Keratinocyte (primary cell): Measurements from ENCODE around the gene AWAT2. TPM values are rescaled to one million over a fixed set of nuclear protein-coding genes. Genes with fewer than 3 reads are reported as not detected.

Experiments
- DNase-seq: peaks from one replicate; pipeline ENCODE4 v3.0.0-alpha.2; 2011; ENCODE audit warnings: low read depth, missing footprints, low spot score
- FAIRE-seq: peaks from 2 replicates; lab custom pipeline; 2011; peaks lifted over from hg19 to GRCh38; lab: Jason Lieb, UNC
- H2AFZ ChIP-seq: 2 replicates; pipeline ENCODE4 v1.6.0; 2012; ENCODE audit warnings: low read length, control low read depth, inconsistent platforms; ENCODE audit not compliant: control insufficient read depth
- H3K27ac ChIP-seq: 2 replicates; pipeline ENCODE4 v1.5.1; 2011; ENCODE audit warnings: low read length; ENCODE audit not compliant: control insufficient read depth, insufficient read depth
- H3K27me3 ChIP-seq: 3 replicates; pipeline ENCODE4 v1.6.0; 2011; ENCODE audit warnings: low read length; ENCODE audit not compliant: control insufficient read depth, insufficient read depth; ENCODE audit errors: extremely low read depth
- H3K36me3 ChIP-seq, 2 experiments: 2 replicates in 1 of 2; 3 replicates in 1 of 2; pipeline ENCODE4 v1.5.1; 2011; ENCODE audit warnings: low read length in 2 of 2, mild to moderate bottlenecking in 1 of 2; ENCODE audit not compliant: control insufficient read depth in 2 of 2, insufficient read depth in 2 of 2; ENCODE audit errors: extremely low read depth in 1 of 2
- H3K4me1 ChIP-seq: 3 replicates; pipeline ENCODE4 v1.5.1; 2011; ENCODE audit warnings: low read length; ENCODE audit not compliant: control insufficient read depth, insufficient read depth; ENCODE audit errors: extremely low read depth
- H3K4me2 ChIP-seq: 3 replicates; pipeline ENCODE4 v1.6.0; 2011; ENCODE audit warnings: low read depth, low read length; ENCODE audit not compliant: control insufficient read depth, insufficient read depth; ENCODE audit errors: extremely low read depth
- H3K4me3 ChIP-seq, 3 experiments: fragments of 200-600 bp in 1 of 3; sonication (generic) in 1 of 3; 2 replicates in 2 of 3; 3 replicates in 1 of 3; pipeline ENCODE4 v1.5.1; 2011 to 2016; ENCODE audit warnings: low read length in 3 of 3, mild to moderate bottlenecking in 3 of 3, control low read depth in 2 of 3, inconsistent platforms in 1 of 3, low read depth in 1 of 3, mixed read lengths in 1 of 3, mixed run types in 1 of 3, moderate library complexity in 1 of 3; ENCODE audit not compliant: control insufficient read depth in 2 of 3, insufficient read depth in 2 of 3; ENCODE audit errors: extremely low read depth in 1 of 3
- H3K79me2 ChIP-seq: 2 replicates; pipeline ENCODE4 v1.6.0; 2012; ENCODE audit warnings: low read length; ENCODE audit not compliant: control insufficient read depth, insufficient read depth
- H3K9ac ChIP-seq: 3 replicates; pipeline ENCODE4 v1.6.0; 2011; ENCODE audit warnings: low read length; ENCODE audit not compliant: control insufficient read depth, insufficient read depth; ENCODE audit errors: extremely low read depth
- H3K9me1 ChIP-seq: 3 replicates; pipeline ENCODE4 v1.6.0; 2011; ENCODE audit warnings: low read length; ENCODE audit not compliant: control insufficient read depth, insufficient read depth; ENCODE audit errors: extremely low read depth
- H3K9me3 ChIP-seq: 2 replicates; pipeline ENCODE4 v1.5.1; 2012; ENCODE audit warnings: low read depth, low read length; ENCODE audit not compliant: control insufficient read depth
- H4K20me1 ChIP-seq: 3 replicates; pipeline ENCODE4 v1.6.0; 2011; ENCODE audit warnings: low read length; ENCODE audit not compliant: control insufficient read depth, insufficient read depth; ENCODE audit errors: extremely low read depth
- EZH2 ChIP-seq: IDR thresholded peaks from one replicate; pipeline ENCODE4 v1.6.1; 2012; ENCODE audit warnings: inconsistent platforms, mild to moderate bottlenecking, low read length, moderate library complexity
- dilution Hi-C: fragments of 300-500 bp; cut with MboI; formaldehyde crosslinking; loops from one replicate; pipeline ENCODE4 v1.7.0; 2020; ENCODE audit warnings: low sequenced_read_pairs; ENCODE audit not compliant: extremely low pct_ligation_motif_present
- polyA plus RNA-seq, 5 experiments: library from polyadenylated mRNA; depleted of rRNA in 3 of 5; stranded (reverse) in 3 of 5; stranded (forward) in 1 of 5; unstranded in 1 of 5; fragments of >200 nt; gene quantifications; 1 replicate in 1 of 5; 2 replicates in 3 of 5; 3 replicates in 1 of 5; pipeline versions ENCODE4 v1.2.1 to v1.2.3, GENCODE V29; 2011 to 2012; ENCODE audit warnings: missing spikeins in 2 of 5, low read depth in 1 of 5, low replicate concordance in 1 of 5
- TF ChIP-seq, protein P1 (sequence below), 3 experiments: IDR thresholded peaks in 1 of 3; conservative IDR thresholded peaks in 1 of 3; optimal IDR thresholded peaks in 1 of 3; 2 replicates in 2 of 3; 3 replicates in 1 of 3; pipeline versions ENCODE3 to v1.5.1; 2011; ENCODE audit warnings: low read length in 3 of 3, mild to moderate bottlenecking in 3 of 3, moderate library complexity in 2 of 3, control low read depth in 1 of 3, inconsistent platforms in 1 of 3; ENCODE audit not compliant: insufficient read depth in 2 of 3; ENCODE audit errors: extremely low read depth in 1 of 3

The AWAT2 gene
- polyA plus RNA-seq, 1 donor (not counting 4 experiments of a cell fraction or from before 2014, with no cell fraction given), result not detected

DNA sequence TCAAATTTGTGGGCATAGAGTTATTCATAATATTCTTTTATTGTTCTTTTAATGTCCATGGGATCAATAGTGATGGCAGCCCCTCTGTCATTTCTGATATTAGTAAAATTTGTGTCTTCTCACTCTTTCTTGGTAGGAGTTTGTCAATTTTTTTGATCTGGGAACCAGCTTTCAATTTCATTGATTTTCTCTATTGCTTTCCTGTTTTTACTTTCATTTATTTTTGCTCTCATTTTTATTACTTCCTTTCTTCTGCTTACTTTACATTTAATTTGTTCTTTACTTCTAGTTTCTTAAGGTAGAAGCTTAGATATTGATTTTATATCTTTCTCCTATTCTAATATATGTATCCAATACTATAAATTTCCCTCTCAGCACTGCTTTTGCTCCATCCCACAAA is 40.7 kb downstream of the AWAT2 start:
- no peak overlapping the region for H3K4me3 ChIP-seq
- no peaks in the 10 kb centered on the region for H3K9me3 ChIP-seq
- no peak overlapping the region for H3K4me2 ChIP-seq
- H3K27me3 ChIP-seq, result no peaks in the 10 kb centered on the region
- dilution Hi-C loops, result no loop called here
- no peak for DNase-seq
- H4K20me1 ChIP-seq, result no peaks in the 10 kb centered on the region
- no peak for FAIRE-seq
- no peaks in the 10 kb centered on the region for H3K79me2 ChIP-seq
- H3K9me1 ChIP-seq, result no peaks in the 10 kb centered on the region
- H3K27ac ChIP-seq, result no peak overlapping the region
- TF ChIP-seq, protein P1, sequence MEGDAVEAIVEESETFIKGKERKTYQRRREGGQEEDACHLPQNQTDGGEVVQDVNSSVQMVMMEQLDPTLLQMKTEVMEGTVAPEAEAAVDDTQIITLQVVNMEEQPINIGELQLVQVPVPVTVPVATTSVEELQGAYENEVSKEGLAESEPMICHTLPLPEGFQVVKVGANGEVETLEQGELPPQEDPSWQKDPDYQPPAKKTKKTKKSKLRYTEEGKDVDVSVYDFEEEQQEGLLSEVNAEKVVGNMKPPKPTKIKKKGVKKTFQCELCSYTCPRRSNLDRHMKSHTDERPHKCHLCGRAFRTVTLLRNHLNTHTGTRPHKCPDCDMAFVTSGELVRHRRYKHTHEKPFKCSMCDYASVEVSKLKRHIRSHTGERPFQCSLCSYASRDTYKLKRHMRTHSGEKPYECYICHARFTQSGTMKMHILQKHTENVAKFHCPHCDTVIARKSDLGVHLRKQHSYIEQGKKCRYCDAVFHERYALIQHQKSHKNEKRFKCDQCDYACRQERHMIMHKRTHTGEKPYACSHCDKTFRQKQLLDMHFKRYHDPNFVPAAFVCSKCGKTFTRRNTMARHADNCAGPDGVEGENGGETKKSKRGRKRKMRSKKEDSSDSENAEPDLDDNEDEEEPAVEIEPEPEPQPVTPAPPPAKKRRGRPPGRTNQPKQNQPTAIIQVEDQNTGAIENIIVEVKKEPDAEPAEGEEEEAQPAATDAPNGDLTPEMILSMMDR (optimal IDR thresholded peaks at IDR 0.05 in 1 of 3, IDR thresholded peaks at IDR 0.05 in 1 of 3, conservative IDR thresholded peaks at IDR 0.05 in 1 of 3; ENCODE audit: extremely low read depth in 1 of 3, insufficient read depth in 2 of 3, low read length in 3 of 3), result no peak
- no peak for TF ChIP-seq EZH2
- no peaks in the 10 kb centered on the region for H3K36me3 ChIP-seq
- no peak overlapping the region for H2AFZ ChIP-seq
- H3K4me1 ChIP-seq, result peaks cover 2% of the 10 kb centered on the region
- no peak overlapping the region for H3K9ac ChIP-seq

DNA sequence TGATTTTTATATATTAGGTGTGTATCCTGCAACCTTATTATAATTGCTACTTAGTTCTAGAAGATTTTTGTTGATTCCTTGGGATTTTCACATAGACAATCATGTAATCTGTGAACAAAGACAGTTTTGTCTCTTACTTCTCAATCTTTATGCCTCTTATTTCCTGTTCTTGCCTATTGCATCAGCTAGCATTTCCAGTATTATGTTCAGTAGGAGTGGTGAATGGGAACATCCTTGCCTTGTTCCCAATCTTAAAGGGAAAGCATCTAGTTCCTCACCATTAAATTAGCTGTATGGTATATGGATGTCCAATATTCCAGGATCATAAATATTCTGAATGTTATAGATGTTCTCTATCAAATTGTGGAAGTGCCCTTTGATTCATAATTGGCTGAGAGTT is 41.8 kb downstream of the AWAT2 start:
- no peak for TF ChIP-seq EZH2
- TF ChIP-seq, protein P1 (optimal IDR thresholded peaks at IDR 0.05 in 1 of 3, IDR thresholded peaks at IDR 0.05 in 1 of 3, conservative IDR thresholded peaks at IDR 0.05 in 1 of 3; ENCODE audit: extremely low read depth in 1 of 3, insufficient read depth in 2 of 3, low read length in 3 of 3), result no peak
- no peak overlapping the region for H3K27ac ChIP-seq
- no peaks in the 10 kb centered on the region for H3K9me1 ChIP-seq
- H3K79me2 ChIP-seq, result no peaks in the 10 kb centered on the region
- DNase-seq (no peak), FAIRE-seq (no peak)
- dilution Hi-C loops, result no loop called here
- H3K27me3 ChIP-seq, result no peaks in the 10 kb centered on the region
- H3K9me3 ChIP-seq, result no peaks in the 10 kb centered on the region
- H3K9ac ChIP-seq, result no peak overlapping the region
- H3K4me1 ChIP-seq, result peaks cover 2% of the 10 kb centered on the region
- H3K4me2 ChIP-seq, result no peak overlapping the region
- H3K36me3 ChIP-seq, result no peaks in the 10 kb centered on the region
- H4K20me1 ChIP-seq, result no peaks in the 10 kb centered on the region
- no peak overlapping the region for H3K4me3 ChIP-seq
- H2AFZ ChIP-seq, result no peak overlapping the region
